OCI-LY7 (cell line): ENCODE results near the gene APCDD1L. TPM values are rescaled to one million over a fixed set of nuclear protein-coding genes. Genes with fewer than 3 reads are reported as not detected.

Experiments used
- BruUV-seq: library from RNA; stranded (reverse); fragments of 400-500 nt; replicated peaks from 2 replicates; lab custom pipeline; 2021; lab: Mats Ljungman, UMichigan
- CTCF ChIA-PET: fragments of 300-600 bp; sonication (Branson Sonifier 250); formaldehyde crosslinking; loops from one replicate; lab custom pipeline; 2022; ENCODE audit warnings: antibody characterized with exemption; ENCODE audit not compliant: unreplicated experiment; lab: Charles Lee
- POLR2A ChIA-PET: fragments of 300-600 bp; sonication (Branson Sonifier 250); formaldehyde crosslinking; loops from one replicate; lab custom pipeline; 2022; ENCODE audit warnings: antibody characterized with exemption; lab: Charles Lee
- DNase-seq: peaks from one replicate; pipeline ENCODE4 v3.0.0-alpha.2; 2015; ENCODE audit warnings: low spot score
- H2AFZ ChIP-seq: fragments of 200-600 bp; sonication (generic), shearing (Covaris generic); 2 replicates; pipeline ENCODE4 v1.6.1; 2014; ENCODE audit warnings: mild to moderate bottlenecking, antibody characterized with exemption, low read length, moderate library complexity
- H3K27ac ChIP-seq: fragments of 200-600 bp; sonication (generic); 2 replicates; pipeline ENCODE4 v1.5.1; 2014; ENCODE audit warnings: mixed run types, low read depth, mild to moderate bottlenecking, moderate library complexity, low read length, inconsistent platforms; ENCODE audit not compliant: poor library complexity, severe bottlenecking
- H3K36me3 ChIP-seq: fragments of 200-600 bp; sonication (generic); 2 replicates; pipeline ENCODE4 v1.6.1; 2014; ENCODE audit warnings: mild to moderate bottlenecking, antibody characterized with exemption, low read length, moderate library complexity, mixed read lengths; ENCODE audit not compliant: insufficient read depth
- H3K4me1 ChIP-seq: fragments of 200-600 bp; sonication (generic); 2 replicates; pipeline ENCODE4 v1.5.1; 2014; ENCODE audit warnings: mild to moderate bottlenecking, low read length; ENCODE audit not compliant: insufficient read depth, poor library complexity, severe bottlenecking
- H3K4me2 ChIP-seq: fragments of 200-600 bp; sonication (generic); 2 replicates; pipeline ENCODE4 v1.6.1; 2014; ENCODE audit warnings: mild to moderate bottlenecking, low read length
- H3K4me3 ChIP-seq: fragments of 200-600 bp; sonication (generic); 2 replicates; pipeline ENCODE4 v1.5.1; 2014; ENCODE audit warnings: mild to moderate bottlenecking, low read depth, low read length; ENCODE audit not compliant: poor library complexity, severe bottlenecking
- H3K79me2 ChIP-seq: fragments of 200-600 bp; sonication (generic); 2 replicates; pipeline ENCODE4 v1.6.1; 2016; ENCODE audit warnings: low read depth, mild to moderate bottlenecking, low read length, moderate library complexity, mixed read lengths; ENCODE audit not compliant: insufficient read depth
- H3K9me2 ChIP-seq: fragments of 200-600 bp; sonication (generic); 2 replicates; pipeline ENCODE4 v1.6.1; 2016; ENCODE audit warnings: mild to moderate bottlenecking, low read length, mixed read lengths; ENCODE audit not compliant: insufficient read depth
- H3K9me3 ChIP-seq: fragments of 200-600 bp; sonication (generic); 2 replicates; pipeline ENCODE4 v1.6.1; 2014; ENCODE audit warnings: mild to moderate bottlenecking, mixed run types, low read length, mixed read lengths
- H4K20me1 ChIP-seq: fragments of 200-600 bp; sonication (generic); 2 replicates; pipeline ENCODE4 v1.6.1; 2014; ENCODE audit warnings: mild to moderate bottlenecking, antibody characterized with exemption, low read length, moderate library complexity, mixed read lengths; ENCODE audit not compliant: insufficient read depth
- EZH2phosphoT487 ChIP-seq: fragments of 200-600 bp; sonication (generic); IDR thresholded peaks from 2 replicates; pipeline ENCODE4 v1.6.1; 2018; ENCODE audit warnings: low read depth, borderline replicate concordance, mild to moderate bottlenecking, mixed run types, antibody characterized with exemption, low read length, moderate library complexity, mixed read lengths
- intact Hi-C: fragments of 100-400 bp; cut with micrococcal nuclease; formaldehyde crosslinking; loops from one replicate; pipeline ENCODE4 v1.10.0; 2022; ENCODE audit not compliant: unreplicated experiment
- total RNA-seq, 2 experiments: library from RNA; depleted of rRNA in 1 of 2; stranded (reverse); fragments of >200 nt in 1 of 2; shearing (Covaris generic) in 1 of 2; gene quantifications; 2 replicates each; pipeline ENCODE4 v1.2.3, GENCODE V29; 2014 to 2022
- TF ChIP-seq, protein P1 (sequence below): fragments of 200-600 bp; sonication (generic); conservative IDR thresholded peaks from 2 replicates; pipeline ENCODE4 v1.5.1; 2014; ENCODE audit warnings: mild to moderate bottlenecking, antibody characterized with exemption, low read length, moderate library complexity, mixed read lengths

Gene APCDD1L
- total RNA-seq, 2 experiments from 2014 or later, result not detected

DNA sequence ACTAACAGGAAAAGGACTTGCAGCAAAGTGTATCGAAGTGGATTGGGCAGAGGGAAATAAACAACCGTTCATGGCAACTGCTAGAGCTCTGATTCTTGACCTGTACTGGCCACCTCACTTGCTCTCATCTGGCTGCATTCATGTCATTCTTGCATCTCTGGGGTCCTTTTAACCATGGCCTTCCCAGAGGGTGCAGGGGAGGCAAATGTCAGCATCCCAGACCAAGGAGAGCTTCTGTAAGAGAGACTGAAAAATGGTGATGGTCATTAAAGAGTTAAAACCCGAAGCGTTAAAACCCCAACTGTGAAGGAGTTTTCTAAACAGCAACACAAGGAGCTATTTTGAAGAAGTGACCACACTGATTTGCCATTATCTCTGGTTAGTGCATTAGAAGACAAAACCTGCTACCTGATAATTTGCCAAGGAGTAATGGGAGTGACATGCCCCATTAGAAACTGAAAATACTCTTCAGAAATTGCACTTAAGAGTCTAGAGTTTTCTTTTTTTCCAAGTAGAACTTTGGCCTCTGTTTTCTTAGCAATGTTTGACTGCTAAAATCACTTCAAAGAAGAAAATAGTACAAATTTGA lies 62.4 kb downstream of the APCDD1L start:
- H3K9me3 ChIP-seq, result peaks cover 5% of the 10 kb centered on the region; the same call in 1 of the 2 replicates
- CTCF ChIA-PET, result no interaction called here

DNA sequence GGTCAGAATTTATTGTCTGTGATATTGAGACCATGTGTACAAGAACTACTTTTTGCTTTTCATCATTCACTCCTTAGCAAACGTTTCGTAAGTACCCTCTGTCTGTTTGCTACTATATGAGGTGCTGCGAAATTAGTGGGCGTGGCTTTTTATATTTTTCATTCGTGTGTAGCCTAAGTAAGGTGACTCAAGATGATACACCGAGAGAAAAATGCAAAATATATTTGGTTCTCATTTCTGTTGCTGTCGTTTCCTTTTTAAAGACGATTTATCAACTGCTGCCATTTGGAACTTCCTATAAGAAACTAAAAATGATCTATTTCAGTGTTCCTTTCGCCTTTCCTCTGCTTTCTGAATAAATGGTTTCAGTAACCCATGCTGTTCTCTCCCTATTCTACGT lies 64.9 kb downstream of the APCDD1L start:
- Histone ChIP-seq H3K4me3 (no peak overlapping the region), H3K36me3 (peaks cover 37% of the 10 kb centered on the region), H3K4me2 (no peak overlapping the region), H4K20me1 (peaks cover 5% of the 10 kb centered on the region; the same call in 1 of the 2 replicates), H3K9me2 (no peaks in the 10 kb centered on the region), H3K27ac (no peak overlapping the region), H3K9me3 (peaks cover 5% of the 10 kb centered on the region; the same call in 1 of the 2 replicates), H2AFZ (no peak overlapping the region), H3K4me1 (no peaks in the 10 kb centered on the region), H3K79me2 (no peaks in the 10 kb centered on the region)
- BruUV-seq, result no TSS peak
- POLR2A ChIA-PET, result no interaction called here
- TF ChIP-seq, protein P1, sequence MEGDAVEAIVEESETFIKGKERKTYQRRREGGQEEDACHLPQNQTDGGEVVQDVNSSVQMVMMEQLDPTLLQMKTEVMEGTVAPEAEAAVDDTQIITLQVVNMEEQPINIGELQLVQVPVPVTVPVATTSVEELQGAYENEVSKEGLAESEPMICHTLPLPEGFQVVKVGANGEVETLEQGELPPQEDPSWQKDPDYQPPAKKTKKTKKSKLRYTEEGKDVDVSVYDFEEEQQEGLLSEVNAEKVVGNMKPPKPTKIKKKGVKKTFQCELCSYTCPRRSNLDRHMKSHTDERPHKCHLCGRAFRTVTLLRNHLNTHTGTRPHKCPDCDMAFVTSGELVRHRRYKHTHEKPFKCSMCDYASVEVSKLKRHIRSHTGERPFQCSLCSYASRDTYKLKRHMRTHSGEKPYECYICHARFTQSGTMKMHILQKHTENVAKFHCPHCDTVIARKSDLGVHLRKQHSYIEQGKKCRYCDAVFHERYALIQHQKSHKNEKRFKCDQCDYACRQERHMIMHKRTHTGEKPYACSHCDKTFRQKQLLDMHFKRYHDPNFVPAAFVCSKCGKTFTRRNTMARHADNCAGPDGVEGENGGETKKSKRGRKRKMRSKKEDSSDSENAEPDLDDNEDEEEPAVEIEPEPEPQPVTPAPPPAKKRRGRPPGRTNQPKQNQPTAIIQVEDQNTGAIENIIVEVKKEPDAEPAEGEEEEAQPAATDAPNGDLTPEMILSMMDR, result no peak
- no peak for TF ChIP-seq EZH2phosphoT487
- no peak for DNase-seq
- intact Hi-C loops, result no loop called here
- CTCF ChIA-PET, result no interaction called here

More for the DNA sequence above, 62.4 kb downstream of the APCDD1L start:
- intact Hi-C loops, result no loop called here
- Histone ChIP-seq H3K79me2 (no peaks in the 10 kb centered on the region), H3K36me3 (peaks cover 14% of the 10 kb centered on the region; the same call in 1 of the 2 replicates), H2AFZ (no peak overlapping the region), H3K4me1 (peaks cover 1% of the 10 kb centered on the region), H3K27ac (no peak overlapping the region), H3K4me3 (no peak overlapping the region), H3K4me2 (no peak overlapping the region), H3K9me2 (no peaks in the 10 kb centered on the region), H4K20me1 (no peaks in the 10 kb centered on the region)
- no peak for DNase-seq
- no TSS peak for BruUV-seq
- POLR2A ChIA-PET, result interaction anchor here (0.6 kb wide), 1 partner anchor 62 kb away, joined by 3 read pairs; no protein-coding TSS in a partner anchor
- TF ChIP-seq, protein P1, result no peak
- TF ChIP-seq EZH2phosphoT487, result no peak

DNA sequence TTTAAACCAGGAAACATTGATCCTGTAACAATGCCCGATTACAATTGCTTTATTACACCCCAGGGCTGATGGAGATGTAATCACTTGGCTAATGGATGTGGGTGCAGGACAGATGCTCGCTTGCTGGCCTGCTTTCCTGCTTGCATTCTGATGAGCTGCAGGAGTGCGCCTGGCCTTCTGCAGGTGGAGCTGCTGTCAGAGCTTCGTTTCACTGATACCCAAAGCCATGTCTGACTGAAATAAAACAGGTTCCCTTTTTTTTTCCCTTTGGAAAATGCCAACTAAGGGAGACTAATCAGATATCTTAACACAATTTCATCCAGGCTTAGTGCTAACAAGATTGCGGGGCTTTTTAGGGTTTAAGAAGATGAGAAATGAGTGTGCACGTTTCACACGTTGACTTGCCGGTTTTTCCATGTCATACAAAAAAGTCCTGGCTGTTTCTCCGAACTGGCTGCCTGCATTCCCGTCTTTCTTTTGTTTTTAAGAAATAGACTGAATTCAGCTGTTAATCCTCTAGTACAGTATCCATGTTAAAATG lies 65.4 kb downstream of the APCDD1L start:
- no peak overlapping the region for H3K4me2 ChIP-seq
- no peak overlapping the region for H2AFZ ChIP-seq
- peaks cover 5% of the 10 kb centered on the region; the same call in 1 of the 2 replicates for H4K20me1 ChIP-seq
- peaks cover 42% of the 10 kb centered on the region for H3K36me3 ChIP-seq
- no peaks in the 10 kb centered on the region for H3K4me1 ChIP-seq
- H3K9me2 ChIP-seq, result no peaks in the 10 kb centered on the region
- TF ChIP-seq, protein P1, result no peak
- no peak overlapping the region for H3K4me3 ChIP-seq
- H3K27ac ChIP-seq, result no peak overlapping the region
- H3K9me3 ChIP-seq, result peaks cover 3% of the 10 kb centered on the region; the same call in 1 of the 2 replicates
- H3K79me2 ChIP-seq, result no peaks in the 10 kb centered on the region
- ChIA-PET CTCF (no interaction called here), POLR2A (no interaction called here)
- no TSS peak for BruUV-seq
- no peak for DNase-seq
- intact Hi-C loops, result loop anchor here (10.0 kb wide), 1 partner anchor 145 kb away; the partner anchor contains the start of gene RAB22A
